HCT116 (cell line): Measurements from ENCODE around the gene CHRD. TPM values are rescaled to one million over a fixed set of nuclear protein-coding genes. Genes with fewer than 3 reads are reported as not detected.

Experiments
- ATAC-seq: fragments of 200-7000 bp; cut with Tn5 transposase; 2 replicates; pipeline ENCODE4 v1.9.1; 2020; ENCODE audit warnings: mild to moderate bottlenecking, moderate library complexity
- BruUV-seq: library from RNA; stranded (reverse); fragments of 400-500 nt; replicated peaks from 2 replicates; lab custom pipeline; 2021; lab: Mats Ljungman, UMichigan
- CTCF ChIA-PET: fragments of 300-600 bp; sonication (Branson Sonifier 250); formaldehyde crosslinking; loops from one replicate; lab custom pipeline; 2021; ENCODE audit warnings: antibody characterized with exemption; lab: Charles Lee
- POLR2A ChIA-PET: fragments of 300-600, 350-600 bp; sonication (Branson Sonifier 250); formaldehyde crosslinking; loops from one replicate; lab custom pipeline; 2021; ENCODE audit warnings: antibody characterized with exemption; lab: Charles Lee
- RAD21 ChIA-PET, 2 experiments: fragments of 300-600 bp; sonication (Branson Sonifier 250); formaldehyde crosslinking; loops; one replicate each; lab custom pipeline; 2023; ENCODE audit warnings: low total read pairs in 2 of 2; ENCODE audit not compliant: uncharacterized antibody in 2 of 2, unreplicated experiment in 2 of 2, low non-redundant PET in 1 of 2; lab: Charles Lee
- DNase-seq: peaks from one replicate; pipeline ENCODE4 v3.0.0-alpha.2; 2010; ENCODE audit warnings: low read depth, low spot score
- H2AFZ ChIP-seq: fragments of 200-600 bp; shearing (Covaris generic), sonication (generic); 2 replicates; pipeline ENCODE4 v1.6.1; 2017; ENCODE audit warnings: low read depth, mixed run types, mixed read lengths, antibody characterized with exemption, low read length; ENCODE audit not compliant: poor library complexity, severe bottlenecking
- H3K27ac ChIP-seq: 2 replicates; pipeline ENCODE4 v1.5.1; 2012; ENCODE audit warnings: low read depth, low read length
- H3K27me3 ChIP-seq: fragments of 200-600 bp; sonication (generic); 2 replicates; pipeline ENCODE4 v1.6.1; 2016; ENCODE audit warnings: mixed run types, low read length, mixed read lengths; ENCODE audit not compliant: insufficient read depth
- H3K36me3 ChIP-seq, 2 experiments: fragments of 200-500 bp in 1 of 2; fragments of 200-600 bp in 1 of 2; sonication (Bioruptor generic) in 1 of 2; sonication (generic) in 1 of 2; 2 replicates each; pipeline versions ENCODE4 v1.5.1 to v1.6.1; 2014 to 2016; ENCODE audit warnings: low read length in 2 of 2, inconsistent platforms in 1 of 2, mixed read lengths in 1 of 2, mixed run types in 1 of 2; ENCODE audit not compliant: insufficient read depth in 2 of 2, control insufficient read depth in 1 of 2
- H3K4me1 ChIP-seq, 2 experiments: fragments of 200-600 bp in 1 of 2; sonication (generic) in 1 of 2; 2 replicates each; pipeline versions ENCODE4 v1.5.1 to v1.6.1; 2012 to 2017; ENCODE audit warnings: low read length in 2 of 2, inconsistent platforms in 1 of 2, mild to moderate bottlenecking in 1 of 2, mixed read lengths in 1 of 2, mixed run types in 1 of 2, moderate library complexity in 1 of 2; ENCODE audit not compliant: insufficient read depth in 2 of 2, control insufficient read depth in 1 of 2
- H3K4me2 ChIP-seq: fragments of 200-600 bp; sonication (generic); 2 replicates; pipeline ENCODE4 v1.6.1; 2017; ENCODE audit warnings: mixed run types, low read length, mixed read lengths
- H3K4me3 ChIP-seq, 2 experiments: fragments of 200-600 bp in 1 of 2; sonication (generic) in 1 of 2; replicated peaks in 1 of 2; 2 replicates each; pipeline ENCODE4 v1.5.1; 2011 to 2016; ENCODE audit warnings: low read length in 2 of 2, control low read depth in 1 of 2, low read depth in 1 of 2, mild to moderate bottlenecking in 1 of 2, mixed read lengths in 1 of 2, mixed run types in 1 of 2
- H3K79me2 ChIP-seq: fragments of 200-600 bp; sonication (generic); 2 replicates; pipeline ENCODE4 v1.6.1; 2017; ENCODE audit warnings: mild to moderate bottlenecking, mixed run types, low read length, moderate library complexity, mixed read lengths; ENCODE audit not compliant: insufficient read depth
- H3K9ac ChIP-seq: fragments of 200-600 bp; sonication (generic); 2 replicates; pipeline ENCODE4 v1.6.1; 2016; ENCODE audit warnings: low read length, mixed read lengths
- H3K9me2 ChIP-seq: fragments of 200-600 bp; sonication (generic), shearing (Covaris generic); 2 replicates; pipeline ENCODE4 v1.6.1; 2017; ENCODE audit warnings: mixed run types, mild to moderate bottlenecking, moderate library complexity; ENCODE audit not compliant: insufficient read depth
- H3K9me3 ChIP-seq, 2 experiments: fragments of 200-500 bp in 1 of 2; fragments of 200-600 bp in 1 of 2; sonication (Bioruptor generic) in 1 of 2; sonication (generic) in 1 of 2; 2 replicates each; pipeline ENCODE4 v1.6.1; 2014 to 2017; ENCODE audit warnings: low read length in 2 of 2, mixed read lengths in 2 of 2, inconsistent platforms in 1 of 2, low read depth in 1 of 2, mild to moderate bottlenecking in 1 of 2, mixed run types in 1 of 2, moderate library complexity in 1 of 2; ENCODE audit not compliant: control insufficient read depth in 1 of 2, insufficient read depth in 1 of 2
- H4K20me1 ChIP-seq: fragments of 200-600 bp; sonication (generic), shearing (Covaris generic); 2 replicates; pipeline ENCODE4 v1.6.1; 2017; ENCODE audit warnings: mixed run types, mild to moderate bottlenecking, moderate library complexity; ENCODE audit not compliant: insufficient read depth
- CBX3 ChIP-seq: IDR thresholded peaks from 2 replicates; pipeline ENCODE4 v1.6.1; 2012; ENCODE audit warnings: low read depth
- CEBPB ChIP-seq: IDR thresholded peaks from 2 replicates; pipeline ENCODE4 v1.6.1; 2012; ENCODE audit warnings: low read depth
- EGR1 ChIP-seq: IDR thresholded peaks from 2 replicates; pipeline ENCODE4 v1.6.1; 2012; ENCODE audit warnings: low read depth
- ELF1 ChIP-seq: IDR thresholded peaks from 2 replicates; pipeline ENCODE4 v1.6.1; 2012; ENCODE audit warnings: low read depth, borderline replicate concordance
- EZH2 ChIP-seq: fragments of 200-600 bp; sonication (generic); IDR thresholded peaks from 2 replicates; pipeline ENCODE4 v1.6.1; 2017; ENCODE audit warnings: antibody characterized with exemption, mixed run types
- FOSL1 ChIP-seq: IDR thresholded peaks from 2 replicates; pipeline ENCODE4 v1.6.1; 2012; ENCODE audit warnings: low read depth
- JUND ChIP-seq: IDR thresholded peaks from 2 replicates; pipeline ENCODE4 v1.6.1; 2012
- MAX ChIP-seq: IDR thresholded peaks from 2 replicates; pipeline ENCODE4 v1.6.1; 2012
- POLR2A ChIP-seq: IDR thresholded peaks from 2 replicates; pipeline ENCODE4 v1.7.0; 2011; ENCODE audit warnings: borderline replicate concordance; ENCODE audit not compliant: insufficient read depth, insufficient read length; ENCODE audit errors: extremely low read depth
- SIN3A ChIP-seq: IDR thresholded peaks from 2 replicates; pipeline ENCODE4 v1.6.1; 2012; ENCODE audit warnings: low read depth
- SP1 ChIP-seq: IDR thresholded peaks from 2 replicates; pipeline ENCODE4 v1.6.1; 2012; ENCODE audit warnings: low read depth
- SRF ChIP-seq: IDR thresholded peaks from 2 replicates; pipeline ENCODE4 v1.6.1; 2012; ENCODE audit warnings: low read depth
- TCF7L2 ChIP-seq: IDR thresholded peaks from 2 replicates; pipeline ENCODE4 v1.7.0; 2011; ENCODE audit warnings: borderline replicate concordance, inconsistent platforms; ENCODE audit not compliant: insufficient read depth, insufficient read length; ENCODE audit errors: extremely low read depth
- YY1 ChIP-seq: IDR thresholded peaks from 2 replicates; pipeline ENCODE4 v1.6.1; 2011; ENCODE audit warnings: low read length, low read depth, moderate library complexity, mild to moderate bottlenecking; ENCODE audit not compliant: insufficient replicate concordance; ENCODE audit errors: extremely low read depth
- intact Hi-C: fragments of 100-400 bp; cut with micrococcal nuclease; formaldehyde crosslinking; loops from 2 replicates; pipeline ENCODE4 v1.10.0; 2022
- total RNA-seq: library from RNA; stranded (reverse); gene quantifications from one replicate; pipeline ENCODE4 v1.2.1, GENCODE V29; 2021; ENCODE audit not compliant: unreplicated experiment
- TF ChIP-seq, protein P1 (sequence below): IDR thresholded peaks from 2 replicates; pipeline ENCODE4 v1.6.1; 2011; ENCODE audit warnings: mild to moderate bottlenecking, low read length, moderate library complexity; ENCODE audit not compliant: insufficient replicate concordance; ENCODE audit errors: extremely low read depth
- TF ChIP-seq, protein P2 (sequence below), 3 experiments: fragments of 200-600 bp in 1 of 3; sonication (generic) in 1 of 3; IDR thresholded peaks in 2 of 3; conservative IDR thresholded peaks in 1 of 3; 2 replicates each; pipeline ENCODE4 v1.5.1; 2012 to 2017; ENCODE audit warnings: low read depth in 2 of 3, low read length in 2 of 3, antibody characterized with exemption in 1 of 3, borderline replicate concordance in 1 of 3, control low read depth in 1 of 3, mild to moderate bottlenecking in 1 of 3, mixed read lengths in 1 of 3, mixed run types in 1 of 3, moderate library complexity in 1 of 3; ENCODE audit not compliant: insufficient read depth in 1 of 3

CHRD gene
- total RNA-seq, 1 experiment from 2014 or later: 8.0 TPM

DNA sequence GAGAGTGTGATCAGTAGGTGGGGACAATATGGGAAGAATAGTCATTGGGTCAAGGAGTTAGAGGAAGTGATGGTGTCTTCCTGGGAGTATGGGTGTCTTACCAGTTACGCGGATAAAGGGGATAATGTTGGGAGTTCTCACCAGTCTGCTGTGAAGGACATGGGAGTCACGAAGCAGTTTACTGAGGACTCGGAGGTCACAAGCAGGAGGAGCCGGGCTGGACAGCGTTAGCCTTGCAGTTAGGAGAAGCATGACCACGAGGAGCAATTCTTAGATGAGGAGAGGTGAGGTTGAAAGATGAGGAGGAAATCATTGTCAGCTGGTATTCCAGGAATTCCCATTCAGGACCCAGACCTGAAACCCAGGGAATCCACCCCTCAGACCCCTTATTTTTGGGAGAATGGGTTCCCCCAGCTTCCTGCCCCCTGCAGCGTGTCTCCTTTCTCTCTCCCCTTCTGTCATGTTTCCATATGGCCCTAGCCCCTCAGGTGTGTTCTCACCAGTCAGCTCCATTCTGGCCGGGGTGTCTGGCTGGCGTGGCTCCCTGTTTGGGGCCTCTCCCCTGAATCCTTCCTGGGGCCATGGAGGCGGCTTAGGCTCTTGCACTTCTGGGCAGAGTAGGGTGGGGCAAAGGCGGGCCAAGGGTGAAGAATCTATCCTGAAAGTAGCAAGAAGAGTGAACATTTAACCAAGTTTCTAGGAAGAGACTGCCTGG, 4.0 kb upstream of the CHRD start:
- no peak for DNase-seq
- H4K20me1 ChIP-seq: peaks cover 5% of the 10 kb centered on the region; the same call in 1 of the 2 replicates
- H3K9ac ChIP-seq: no peak overlapping the region
- no peaks in the 10 kb centered on the region for H3K9me2 ChIP-seq
- no peaks in the 10 kb centered on the region for H3K36me3 ChIP-seq
- intact Hi-C loops: loop anchor here (10.0 kb wide), 2 partner anchors 139 to 399 kb away; no protein-coding TSS in a partner anchor
- peaks cover 9 to 42% of the 10 kb centered on the region in 2 experiments; a peak in 3 of 4 replicates for H3K4me1 ChIP-seq
- no peaks in the 10 kb centered on the region for H3K27me3 ChIP-seq
- BruUV-seq: no TSS peak
- RAD21 ChIA-PET: no interaction called here
- TF ChIP-seq SRF (no peak), MAX (no peak)
- TF ChIP-seq, all 23 proteins: peak for 0
- Histone ChIP-seq H3K27ac (no peak overlapping the region), H3K4me2 (no peak overlapping the region), H3K9me3 (no peaks in the 10 kb centered on the region), H3K79me2 (no peaks in the 10 kb centered on the region), H2AFZ (no peak overlapping the region), H3K4me3 (no peak overlapping the region)
- CTCF ChIA-PET: interaction anchor here (0.9 to 6.1 kb wide), 2 partner anchors 99 to 166 kb away, joined by 3 to 152 read pairs; no protein-coding TSS in a partner anchor
- no peak for ATAC-seq
- POLR2A ChIA-PET: interaction anchor here (1.5 kb wide), 1 partner anchor 9 kb away, joined by 3 read pairs; no protein-coding TSS in a partner anchor

DNA sequence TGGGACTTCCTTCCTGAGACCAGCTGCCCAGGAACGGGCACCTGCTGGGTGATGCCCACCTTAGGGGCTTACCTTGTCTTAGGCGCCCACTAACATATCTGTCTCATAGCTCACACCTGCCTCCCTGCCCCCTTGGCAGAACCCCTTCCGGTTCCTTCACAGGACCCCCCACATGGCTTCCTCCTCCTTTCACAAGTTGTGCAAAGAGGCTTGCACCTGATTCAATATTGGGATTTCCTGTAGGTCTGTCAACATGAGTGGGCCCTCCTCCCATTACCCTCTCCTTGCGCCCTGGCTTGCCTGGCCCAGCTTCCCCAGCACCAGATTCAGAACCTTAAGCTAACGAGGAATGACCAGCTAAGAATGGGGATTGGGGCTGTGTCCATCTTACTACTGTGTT, 2.5 kb upstream of the CHRD start:
- Histone ChIP-seq H3K4me3 (no peak overlapping the region), H3K4me1 (peaks cover 4 to 31% of the 10 kb centered on the region in 2 experiments; a peak in 3 of 4 replicates), H4K20me1 (no peaks in the 10 kb centered on the region), H3K36me3 (no peaks in the 10 kb centered on the region), H2AFZ (no peak overlapping the region), H3K9ac (no peak overlapping the region), H3K4me2 (no peak overlapping the region), H3K27me3 (no peaks in the 10 kb centered on the region), H3K9me3 (no peaks in the 10 kb centered on the region), H3K79me2 (no peaks in the 10 kb centered on the region), H3K9me2 (no peaks in the 10 kb centered on the region), H3K27ac (no peak overlapping the region)
- BruUV-seq: no TSS peak
- ChIA-PET CTCF (no interaction called here), POLR2A (no interaction called here), RAD21 (no interaction called here)
- no peak for DNase-seq
- ATAC-seq: no peak
- intact Hi-C loops: loop anchor here (10.0 kb wide), 2 partner anchors 137 to 397 kb away; no protein-coding TSS in a partner anchor
- TF ChIP-seq SIN3A (no peak), POLR2A (no peak), CBX3 (no peak), EZH2 (no peak), ELF1 (no peak), JUND (no peak), EGR1 (no peak), SP1 (no peak), CEBPB (no peak), TCF7L2 (no peak), FOSL1 (no peak), MAX (no peak), YY1 (no peak)
- TF ChIP-seq, protein P1, sequence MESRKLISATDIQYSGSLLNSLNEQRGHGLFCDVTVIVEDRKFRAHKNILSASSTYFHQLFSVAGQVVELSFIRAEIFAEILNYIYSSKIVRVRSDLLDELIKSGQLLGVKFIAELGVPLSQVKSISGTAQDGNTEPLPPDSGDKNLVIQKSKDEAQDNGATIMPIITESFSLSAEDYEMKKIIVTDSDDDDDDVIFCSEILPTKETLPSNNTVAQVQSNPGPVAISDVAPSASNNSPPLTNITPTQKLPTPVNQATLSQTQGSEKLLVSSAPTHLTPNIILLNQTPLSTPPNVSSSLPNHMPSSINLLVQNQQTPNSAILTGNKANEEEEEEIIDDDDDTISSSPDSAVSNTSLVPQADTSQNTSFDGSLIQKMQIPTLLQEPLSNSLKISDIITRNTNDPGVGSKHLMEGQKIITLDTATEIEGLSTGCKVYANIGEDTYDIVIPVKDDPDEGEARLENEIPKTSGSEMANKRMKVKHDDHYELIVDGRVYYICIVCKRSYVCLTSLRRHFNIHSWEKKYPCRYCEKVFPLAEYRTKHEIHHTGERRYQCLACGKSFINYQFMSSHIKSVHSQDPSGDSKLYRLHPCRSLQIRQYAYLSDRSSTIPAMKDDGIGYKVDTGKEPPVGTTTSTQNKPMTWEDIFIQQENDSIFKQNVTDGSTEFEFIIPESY: no peak
- TF ChIP-seq, protein P2, sequence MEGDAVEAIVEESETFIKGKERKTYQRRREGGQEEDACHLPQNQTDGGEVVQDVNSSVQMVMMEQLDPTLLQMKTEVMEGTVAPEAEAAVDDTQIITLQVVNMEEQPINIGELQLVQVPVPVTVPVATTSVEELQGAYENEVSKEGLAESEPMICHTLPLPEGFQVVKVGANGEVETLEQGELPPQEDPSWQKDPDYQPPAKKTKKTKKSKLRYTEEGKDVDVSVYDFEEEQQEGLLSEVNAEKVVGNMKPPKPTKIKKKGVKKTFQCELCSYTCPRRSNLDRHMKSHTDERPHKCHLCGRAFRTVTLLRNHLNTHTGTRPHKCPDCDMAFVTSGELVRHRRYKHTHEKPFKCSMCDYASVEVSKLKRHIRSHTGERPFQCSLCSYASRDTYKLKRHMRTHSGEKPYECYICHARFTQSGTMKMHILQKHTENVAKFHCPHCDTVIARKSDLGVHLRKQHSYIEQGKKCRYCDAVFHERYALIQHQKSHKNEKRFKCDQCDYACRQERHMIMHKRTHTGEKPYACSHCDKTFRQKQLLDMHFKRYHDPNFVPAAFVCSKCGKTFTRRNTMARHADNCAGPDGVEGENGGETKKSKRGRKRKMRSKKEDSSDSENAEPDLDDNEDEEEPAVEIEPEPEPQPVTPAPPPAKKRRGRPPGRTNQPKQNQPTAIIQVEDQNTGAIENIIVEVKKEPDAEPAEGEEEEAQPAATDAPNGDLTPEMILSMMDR (IDR thresholded peaks at IDR 0.05 in 2 of 3, conservative IDR thresholded peaks at IDR 0.05 in 1 of 3; ENCODE audit: borderline replicate concordance in 1 of 3, insufficient read depth in 1 of 3, low read depth in 2 of 3, low read length in 2 of 3): no peak
